ENCODE results near the gene NFATC2IP. TPM values are rescaled to one million over a fixed set of nuclear protein-coding genes. Genes with fewer than 3 reads are reported as not detected.

The NFATC2IP gene
- total and polyA plus RNA-seq, 5 donors from 2014 or later, result 22.9 to 96.2 (median 25.2) TPM

DNA sequence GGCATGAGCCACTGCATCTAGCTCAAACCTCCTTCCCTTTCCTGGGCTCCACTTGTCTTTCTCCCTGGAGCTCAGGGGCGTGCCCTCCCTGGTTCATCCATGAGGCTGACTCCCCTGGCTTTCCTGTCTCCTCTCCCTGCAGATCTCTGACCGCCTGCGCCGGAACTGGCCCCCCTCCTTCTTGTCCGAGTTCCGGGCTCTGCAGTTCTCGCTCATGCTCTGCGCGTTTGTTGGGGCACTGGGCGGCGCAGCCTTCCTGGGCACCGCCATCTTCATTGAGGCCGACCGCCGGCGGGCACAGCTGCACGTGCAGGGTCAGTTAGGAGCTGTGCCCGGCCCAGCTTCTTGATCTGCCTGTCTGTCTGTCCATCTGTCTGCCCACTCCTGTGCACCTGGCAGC lies 32.9 kb downstream of the NFATC2IP start:
- Mint-ChIP-seq H3K27ac (peak overlapping the region; percentile 47 to 94 (median 89)), H3K4me3 (peak overlapping the region; percentile 49 to 99 (median 82)), H3K4me1 (peaks cover 6 to 52% (median 27%) of the 10 kb centered on the region in 4 donors), H3K9me3 (peaks cover 0 to 7% (median 1%) of the 10 kb centered on the region in 7 donors), H3K36me3 (peaks cover 36% of the 10 kb centered on the region), H3K27me3 (peaks cover 5% of the 10 kb centered on the region)
- H3K4me1 ChIP-seq (ENCODE audit: control insufficient read depth, insufficient read depth, low read length, poor library complexity, severe bottlenecking), result peaks cover 55% of the 10 kb centered on the region
- peaks cover 28% of the 10 kb centered on the region for H3K36me3 ChIP-seq (ENCODE audit: control insufficient read depth, insufficient read depth, low read length)
- peak overlapping the region; percentile 80 for H3K27ac ChIP-seq (ENCODE audit: insufficient read depth, low read length, poor library complexity, severe bottlenecking)
- ATAC-seq (ENCODE audit: low read depth in 2 of 2) (no peak), DNase-seq (no peak)
- H3K27me3 ChIP-seq (ENCODE audit: control insufficient read depth, insufficient read depth, low read length), result no peaks in the 10 kb centered on the region
- H3K9me3 ChIP-seq (ENCODE audit: control insufficient read depth in 2 of 2, low read length in 2 of 2), result peaks cover 0 to 6% of the 10 kb centered on the region in 2 experiments
- no peak overlapping the region for H3K4me3 ChIP-seq (ENCODE audit: low read depth, low read length)

DNA sequence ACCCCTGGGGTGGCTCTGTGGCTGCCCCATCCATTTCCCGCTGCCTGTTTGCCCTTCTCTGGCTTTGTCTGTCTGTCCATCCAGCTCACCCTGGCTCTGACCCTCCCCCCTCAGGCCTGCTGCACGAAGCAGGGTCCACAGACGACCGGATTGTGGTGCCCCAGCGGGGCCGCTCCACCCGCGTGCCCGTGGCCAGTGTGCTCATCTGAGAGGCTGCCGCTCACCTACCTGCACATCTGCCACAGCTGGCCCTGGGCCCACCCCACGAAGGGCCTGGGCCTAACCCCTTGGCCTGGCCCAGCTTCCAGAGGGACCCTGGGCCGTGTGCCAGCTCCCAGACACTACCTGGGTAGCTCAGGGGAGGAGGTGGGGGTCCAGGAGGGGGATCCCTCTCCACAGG lies 33.4 kb downstream of the NFATC2IP start:
- peaks cover 36% of the 10 kb centered on the region for H3K36me3 Mint-ChIP-seq
- no peak for ATAC-seq (ENCODE audit: low read depth in 2 of 2)
- H3K9me3 Mint-ChIP-seq, result peaks cover 0 to 7% (median 1%) of the 10 kb centered on the region in 7 donors
- Histone ChIP-seq H3K9me3 (ENCODE audit: control insufficient read depth in 2 of 2, low read length in 2 of 2) (peaks cover 0 to 6% of the 10 kb centered on the region in 2 experiments), H3K4me3 (ENCODE audit: low read depth, low read length) (peak overlapping the region; percentile 57), H3K27me3 (ENCODE audit: control insufficient read depth, insufficient read depth, low read length) (no peaks in the 10 kb centered on the region), H3K36me3 (ENCODE audit: control insufficient read depth, insufficient read depth, low read length) (peaks cover 28% of the 10 kb centered on the region), H3K27ac (ENCODE audit: insufficient read depth, low read length, poor library complexity, severe bottlenecking) (peak overlapping the region; percentile 80), H3K4me1 (ENCODE audit: control insufficient read depth, insufficient read depth, low read length, poor library complexity, severe bottlenecking) (peaks cover 59% of the 10 kb centered on the region)
- no peak for DNase-seq
- peaks cover 5% of the 10 kb centered on the region for H3K27me3 Mint-ChIP-seq
- H3K27ac Mint-ChIP-seq, result peak overlapping the region; percentile 47 to 94 (median 89)
- peaks cover 6 to 56% (median 28%) of the 10 kb centered on the region in 4 donors for H3K4me1 Mint-ChIP-seq
- peak overlapping the region; percentile 78 to 99 (median 82) for H3K4me3 Mint-ChIP-seq

DNA sequence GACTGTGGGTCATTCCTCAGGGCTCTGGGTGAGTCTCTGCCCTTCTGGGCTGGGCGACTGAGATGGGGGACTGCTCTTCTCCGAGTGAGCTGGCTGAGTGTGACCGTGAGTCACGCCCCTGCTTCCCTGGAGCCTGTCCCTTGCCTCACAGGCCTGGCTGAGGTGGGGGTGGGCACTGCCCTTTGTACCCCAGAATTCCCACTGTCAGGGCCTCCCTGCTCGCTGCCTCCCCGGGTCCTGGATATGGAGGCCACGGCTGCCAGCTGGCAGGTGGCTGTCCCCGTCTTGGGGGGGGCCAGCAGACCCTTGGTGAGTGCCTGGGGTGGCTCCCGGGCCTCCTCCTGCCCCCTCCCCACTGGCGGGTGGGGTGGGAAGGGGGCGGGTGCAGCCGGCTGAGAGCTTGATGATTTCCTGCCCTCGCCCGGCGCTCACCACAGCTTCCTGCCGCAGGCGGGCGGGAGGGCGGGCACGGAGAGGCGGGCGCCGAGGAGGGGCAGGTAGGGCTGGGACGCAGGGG lies 33.9 kb downstream of the NFATC2IP start, which contains the start of gene LAT:
TSS of gene LAT (plus strand) at position 434 of the 517 bp plus-strand sequence. CDS start 366 bp downstream, outside the sequence.
- peak within 1 kb of the TSS; percentile 89 to 98 (median 96) for H3K27ac Mint-ChIP-seq
- peaks cover 0 to 6% of the 10 kb centered on the region in 2 experiments for H3K9me3 ChIP-seq (ENCODE audit: control insufficient read depth in 2 of 2, low read length in 2 of 2)
- peaks cover 65% of the 10 kb centered on the region for H3K4me1 ChIP-seq (ENCODE audit: control insufficient read depth, insufficient read depth, low read length, poor library complexity, severe bottlenecking)
- H3K9me3 Mint-ChIP-seq, result peaks cover 0 to 7% (median 1%) of the 10 kb centered on the region in 7 donors
- H3K4me3 ChIP-seq (ENCODE audit: low read depth, low read length), result peak within 1 kb of the TSS; percentile 85
- DNase-seq (peak; percentile 68 to 89 (median 82)), ATAC-seq (ENCODE audit: low read depth in 2 of 2) (peak; percentile 80 to 81)
- peaks cover 6 to 62% (median 33%) of the 10 kb centered on the region in 4 donors for H3K4me1 Mint-ChIP-seq
- no peaks in the 10 kb centered on the region for H3K27me3 ChIP-seq (ENCODE audit: control insufficient read depth, insufficient read depth, low read length)
- H3K27ac ChIP-seq (ENCODE audit: insufficient read depth, low read length, poor library complexity, severe bottlenecking), result peak within 1 kb of the TSS; percentile 80
- H3K36me3 Mint-ChIP-seq, result peaks cover 36% of the 10 kb centered on the region
- H3K4me3 Mint-ChIP-seq, result peak within 1 kb of the TSS; percentile 90 to 99 (median 98)
- H3K27me3 Mint-ChIP-seq, result peaks cover 5% of the 10 kb centered on the region
- peaks cover 34% of the 10 kb centered on the region for H3K36me3 ChIP-seq (ENCODE audit: control insufficient read depth, insufficient read depth, low read length)

DNA sequence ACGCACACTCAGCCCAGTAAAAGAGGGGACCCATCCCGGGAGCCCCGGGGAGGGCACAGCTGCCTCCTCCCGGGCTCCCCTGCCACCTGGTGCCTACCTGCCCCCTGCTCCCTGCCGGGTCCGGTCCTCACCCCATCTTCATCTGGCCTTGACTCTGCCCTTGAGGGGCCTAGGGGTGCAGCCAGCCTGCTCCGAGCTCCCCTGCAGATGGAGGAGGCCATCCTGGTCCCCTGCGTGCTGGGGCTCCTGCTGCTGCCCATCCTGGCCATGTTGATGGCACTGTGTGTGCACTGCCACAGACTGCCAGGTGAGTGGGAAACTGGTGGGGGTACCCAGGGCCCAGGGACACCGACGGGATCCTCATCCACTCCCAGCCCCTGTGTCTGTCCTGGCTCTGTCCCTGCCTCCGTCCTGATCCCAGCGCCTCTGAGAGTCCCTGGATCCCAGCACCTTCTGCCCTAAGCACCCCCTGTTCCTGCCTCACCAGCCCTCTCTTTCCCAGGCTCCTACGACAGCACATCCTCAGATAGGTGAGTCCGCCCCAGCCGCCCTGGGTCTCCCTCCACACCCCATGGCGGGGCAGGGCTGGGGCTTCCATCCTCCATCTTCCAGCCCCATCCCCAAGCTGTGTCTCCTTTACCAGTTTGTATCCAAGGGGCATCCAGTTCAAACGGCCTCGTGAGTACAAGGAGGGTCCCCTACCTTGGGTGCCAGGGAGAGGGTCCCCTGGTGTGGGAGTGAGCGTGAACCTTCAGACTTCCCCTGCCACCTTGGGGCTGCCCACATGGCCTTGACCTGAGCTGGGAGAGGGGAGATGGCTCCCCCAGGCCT lies 34.7 kb downstream of the NFATC2IP start:
- no peak for DNase-seq
- peak overlapping the region; percentile 80 for H3K27ac ChIP-seq (ENCODE audit: insufficient read depth, low read length, poor library complexity, severe bottlenecking)
- H3K36me3 ChIP-seq (ENCODE audit: control insufficient read depth, insufficient read depth, low read length), result peaks cover 33% of the 10 kb centered on the region
- peak overlapping the region; percentile 85 for H3K4me3 ChIP-seq (ENCODE audit: low read depth, low read length)
- peak; percentile 21 to 27 for ATAC-seq (ENCODE audit: low read depth in 2 of 2)
- peaks cover 0 to 7% (median 1%) of the 10 kb centered on the region in 7 donors for H3K9me3 Mint-ChIP-seq
- H3K27me3 Mint-ChIP-seq, result peaks cover 5% of the 10 kb centered on the region
- H3K4me3 Mint-ChIP-seq, result peak overlapping the region; percentile 90 to 99 (median 98)
- peak overlapping the region; percentile 89 to 98 (median 96) for H3K27ac Mint-ChIP-seq
- no peaks in the 10 kb centered on the region for H3K27me3 ChIP-seq (ENCODE audit: control insufficient read depth, insufficient read depth, low read length)
- peaks cover 0 to 6% of the 10 kb centered on the region in 2 experiments for H3K9me3 ChIP-seq (ENCODE audit: control insufficient read depth in 2 of 2, low read length in 2 of 2)
- peaks cover 73% of the 10 kb centered on the region for H3K4me1 ChIP-seq (ENCODE audit: control insufficient read depth, insufficient read depth, low read length, poor library complexity, severe bottlenecking)
- peaks cover 9 to 70% (median 39%) of the 10 kb centered on the region in 4 donors for H3K4me1 Mint-ChIP-seq
- H3K36me3 Mint-ChIP-seq, result peaks cover 41% of the 10 kb centered on the region

DNA sequence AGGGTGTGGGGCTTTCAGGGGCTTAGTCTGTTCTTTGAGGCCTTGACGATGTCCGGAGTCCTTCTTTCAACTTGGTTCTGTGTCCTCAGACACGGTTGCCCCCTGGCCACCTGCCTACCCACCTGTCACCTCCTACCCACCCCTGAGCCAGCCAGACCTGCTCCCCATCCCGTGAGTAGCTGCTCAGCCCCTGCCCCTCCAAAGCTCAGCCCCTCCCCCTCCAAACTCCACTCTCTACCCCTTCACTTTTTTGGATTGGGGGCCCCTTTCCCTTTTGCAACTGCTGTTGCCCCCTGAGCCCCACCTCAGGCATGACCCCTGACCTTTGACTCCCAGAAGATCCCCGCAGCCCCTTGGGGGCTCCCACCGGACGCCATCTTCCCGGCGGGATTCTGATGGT lies 35.3 kb downstream of the NFATC2IP start:
- H3K9me3 ChIP-seq (ENCODE audit: control insufficient read depth in 2 of 2, low read length in 2 of 2), result peaks cover 0 to 6% of the 10 kb centered on the region in 2 experiments
- Mint-ChIP-seq H3K27me3 (peaks cover 5% of the 10 kb centered on the region), H3K9me3 (peaks cover 0 to 7% (median 1%) of the 10 kb centered on the region in 7 donors), H3K27ac (peak overlapping the region; percentile 89 to 98 (median 96)), H3K4me3 (peak overlapping the region; percentile 90 to 99 (median 98)), H3K36me3 (peaks cover 42% of the 10 kb centered on the region), H3K4me1 (peaks cover 14 to 72% (median 44%) of the 10 kb centered on the region in 4 donors)
- peak overlapping the region; percentile 85 for H3K4me3 ChIP-seq (ENCODE audit: low read depth, low read length)
- H3K27ac ChIP-seq (ENCODE audit: insufficient read depth, low read length, poor library complexity, severe bottlenecking), result peak overlapping the region; percentile 80
- H3K27me3 ChIP-seq (ENCODE audit: control insufficient read depth, insufficient read depth, low read length), result no peaks in the 10 kb centered on the region
- ATAC-seq (ENCODE audit: low read depth in 2 of 2), result no peak
- H3K4me1 ChIP-seq (ENCODE audit: control insufficient read depth, insufficient read depth, low read length, poor library complexity, severe bottlenecking), result peaks cover 77% of the 10 kb centered on the region
- peaks cover 29% of the 10 kb centered on the region for H3K36me3 ChIP-seq (ENCODE audit: control insufficient read depth, insufficient read depth, low read length)
- no peak for DNase-seq

DNA sequence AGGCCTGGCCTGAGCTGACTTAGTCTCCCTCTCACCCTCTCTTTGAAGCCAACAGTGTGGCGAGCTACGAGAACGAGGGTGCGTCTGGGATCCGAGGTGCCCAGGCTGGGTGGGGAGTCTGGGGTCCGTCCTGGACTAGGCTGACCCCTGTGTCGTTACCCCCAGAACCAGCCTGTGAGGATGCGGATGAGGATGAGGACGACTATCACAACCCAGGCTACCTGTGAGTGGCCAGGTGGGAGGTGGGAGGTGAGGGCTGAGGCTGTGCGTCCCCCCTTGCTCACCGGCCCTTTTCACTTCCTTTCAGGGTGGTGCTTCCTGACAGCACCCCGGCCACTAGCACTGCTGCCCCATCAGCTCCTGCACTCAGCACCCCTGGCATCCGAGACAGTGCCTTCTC lies 35.8 kb downstream of the NFATC2IP start:
- peaks cover 14 to 77% (median 45%) of the 10 kb centered on the region in 4 donors for H3K4me1 Mint-ChIP-seq
- H3K27me3 Mint-ChIP-seq, result peaks cover 5% of the 10 kb centered on the region
- DNase-seq (peak in 1 of 3 donors; percentile 31), ATAC-seq (ENCODE audit: low read depth in 2 of 2) (no peak)
- peak overlapping the region; percentile 85 for H3K4me3 ChIP-seq (ENCODE audit: low read depth, low read length)
- H3K9me3 ChIP-seq (ENCODE audit: control insufficient read depth in 2 of 2, low read length in 2 of 2), result peaks cover 0 to 5% of the 10 kb centered on the region in 2 experiments
- H3K36me3 Mint-ChIP-seq, result peaks cover 41% of the 10 kb centered on the region
- H3K4me3 Mint-ChIP-seq, result peak overlapping the region; percentile 90 to 99 (median 98)
- H3K27ac Mint-ChIP-seq, result peak overlapping the region; percentile 89 to 98 (median 96)
- peaks cover 77% of the 10 kb centered on the region for H3K4me1 ChIP-seq (ENCODE audit: control insufficient read depth, insufficient read depth, low read length, poor library complexity, severe bottlenecking)
- peaks cover 0 to 7% (median 1%) of the 10 kb centered on the region in 7 donors for H3K9me3 Mint-ChIP-seq
- peak overlapping the region; percentile 80 for H3K27ac ChIP-seq (ENCODE audit: insufficient read depth, low read length, poor library complexity, severe bottlenecking)
- H3K36me3 ChIP-seq (ENCODE audit: control insufficient read depth, insufficient read depth, low read length), result peaks cover 25% of the 10 kb centered on the region
- no peaks in the 10 kb centered on the region for H3K27me3 ChIP-seq (ENCODE audit: control insufficient read depth, insufficient read depth, low read length)

DNA sequence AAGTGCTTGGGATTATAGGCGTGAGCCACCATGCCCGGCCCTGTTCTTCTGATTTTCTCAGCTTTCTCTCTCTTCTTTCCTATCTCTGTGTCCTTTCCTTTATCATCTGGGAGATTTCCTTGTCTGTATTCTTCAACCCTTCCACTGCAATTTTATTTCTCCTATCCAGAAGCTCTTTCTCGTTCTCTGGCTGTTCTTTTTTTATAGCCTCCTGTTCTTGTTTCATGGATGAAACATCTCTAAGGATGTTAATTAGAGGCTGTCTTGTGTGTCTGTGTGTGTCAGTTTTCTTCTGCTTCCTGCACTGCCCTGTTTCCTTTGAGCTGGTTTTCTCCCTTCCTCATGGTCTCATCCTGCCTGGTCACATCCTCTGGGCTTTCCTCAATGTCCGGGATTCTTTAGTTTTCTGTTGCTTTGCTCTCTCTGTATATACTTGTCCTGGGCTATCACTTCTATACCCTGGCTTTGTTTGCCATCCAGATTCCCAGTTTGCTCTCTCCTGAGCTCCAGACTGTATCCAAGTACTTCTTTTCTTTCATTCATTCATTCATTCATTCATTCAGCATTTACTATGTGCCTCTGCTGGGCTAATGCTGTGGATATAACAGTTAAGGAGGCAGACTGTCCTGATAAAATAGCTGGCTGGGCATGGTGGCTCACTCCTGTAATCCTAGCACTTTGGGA lies 36.6 kb downstream of the NFATC2IP start:
- Histone ChIP-seq H3K4me1 (ENCODE audit: control insufficient read depth, insufficient read depth, low read length, poor library complexity, severe bottlenecking) (peaks cover 74% of the 10 kb centered on the region), H3K36me3 (ENCODE audit: control insufficient read depth, insufficient read depth, low read length) (peaks cover 22% of the 10 kb centered on the region), H3K4me3 (ENCODE audit: low read depth, low read length) (peak overlapping the region; percentile 85), H3K9me3 (ENCODE audit: control insufficient read depth in 2 of 2, low read length in 2 of 2) (no peaks in the 10 kb centered on the region), H3K27me3 (ENCODE audit: control insufficient read depth, insufficient read depth, low read length) (no peaks in the 10 kb centered on the region), H3K27ac (ENCODE audit: insufficient read depth, low read length, poor library complexity, severe bottlenecking) (peak overlapping the region; percentile 80)
- Mint-ChIP-seq H3K4me1 (peaks cover 14 to 82% (median 47%) of the 10 kb centered on the region in 4 donors), H3K27me3 (peaks cover 5% of the 10 kb centered on the region), H3K36me3 (peaks cover 35% of the 10 kb centered on the region), H3K27ac (peak overlapping the region; percentile 82 to 89 (median 87)), H3K9me3 (peaks cover 0 to 7% (median 1%) of the 10 kb centered on the region in 7 donors), H3K4me3 (peak overlapping the region; percentile 90 to 99 (median 98))
- ATAC-seq (ENCODE audit: low read depth in 2 of 2), result no peak
- DNase-seq, result peak in 1 of 3 donors; percentile 34

Measured in CD4-positive, CD25-positive, alpha-beta regulatory T cell (primary cell).